ENCODE measurements around the gene KIF6.

The KIF6 gene

GRCh38 chr6:39638126-39638822, 86.9 kb downstream of the KIF6 start:
- no peak for DNase-seq (ENCODE audit: extremely low read depth, low read depth)
- no peak for TF ChIP-seq CTCF (IDR thresholded peaks at IDR 0.05; ENCODE audit: low read depth, low read length)

GRCh38 chr6:39634646-39635341, 90.4 kb downstream of the KIF6 start:
- TF ChIP-seq CTCF (IDR thresholded peaks at IDR 0.05; ENCODE audit: low read depth, low read length), result no peak
- DNase-seq (ENCODE audit: extremely low read depth, low read depth), result no peak

GRCh38 chr6:39625209-39625608, 100.0 kb downstream of the KIF6 start:
- no peak for TF ChIP-seq CTCF (IDR thresholded peaks at IDR 0.05; ENCODE audit: low read depth, low read length)
- no peak for DNase-seq (ENCODE audit: extremely low read depth, low read depth)

GRCh38 chr6:39623750-39624149, 101.5 kb downstream of the KIF6 start:
- TF ChIP-seq CTCF (IDR thresholded peaks at IDR 0.05; ENCODE audit: low read depth, low read length), result no peak
- DNase-seq (ENCODE audit: extremely low read depth, low read depth), result no peak

- no peak for DNase-seq (ENCODE audit: extremely low read depth, low read depth)
- TF ChIP-seq CTCF (IDR thresholded peaks at IDR 0.05; ENCODE audit: low read depth, low read length), result no peak
Measured at GRCh38 chr6:39617520-39617919, 107.7 kb downstream of the KIF6 start.

GRCh38 chr6:39617026-39617425, 108.2 kb downstream of the KIF6 start:
- no peak for DNase-seq (ENCODE audit: extremely low read depth, low read depth)
- no peak for TF ChIP-seq CTCF (IDR thresholded peaks at IDR 0.05; ENCODE audit: low read depth, low read length)

- TF ChIP-seq CTCF (IDR thresholded peaks at IDR 0.05; ENCODE audit: low read depth, low read length), result no peak
Measured at GRCh38 chr6:39615622-39616021, 109.6 kb downstream of the KIF6 start.

More at GRCh38 chr6:39615622-39616021, 109.6 kb downstream of the KIF6 start:
- DNase-seq (ENCODE audit: extremely low read depth, low read depth), result no peak

Measured in AG09319 (cell line).